Activated T-helper 1 cell treated with anti-CD3 and anti-CD28 coated beads, Interleukin-2, amount 50 U/mL, for 16 hours (primary cell): Measurements from ENCODE around the gene VIPR1.

Experiments
- DNase-seq, 2 donors: peaks; one replicate each; pipeline ENCODE4 v3.0.0-alpha.2; 2020; ENCODE audit warnings: low read depth in 1 of 2, low spot score in 1 of 2

VIPR1 gene, protein sequence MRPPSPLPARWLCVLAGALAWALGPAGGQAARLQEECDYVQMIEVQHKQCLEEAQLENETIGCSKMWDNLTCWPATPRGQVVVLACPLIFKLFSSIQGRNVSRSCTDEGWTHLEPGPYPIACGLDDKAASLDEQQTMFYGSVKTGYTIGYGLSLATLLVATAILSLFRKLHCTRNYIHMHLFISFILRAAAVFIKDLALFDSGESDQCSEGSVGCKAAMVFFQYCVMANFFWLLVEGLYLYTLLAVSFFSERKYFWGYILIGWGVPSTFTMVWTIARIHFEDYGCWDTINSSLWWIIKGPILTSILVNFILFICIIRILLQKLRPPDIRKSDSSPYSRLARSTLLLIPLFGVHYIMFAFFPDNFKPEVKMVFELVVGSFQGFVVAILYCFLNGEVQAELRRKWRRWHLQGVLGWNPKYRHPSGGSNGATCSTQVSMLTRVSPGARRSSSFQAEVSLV

DNA sequence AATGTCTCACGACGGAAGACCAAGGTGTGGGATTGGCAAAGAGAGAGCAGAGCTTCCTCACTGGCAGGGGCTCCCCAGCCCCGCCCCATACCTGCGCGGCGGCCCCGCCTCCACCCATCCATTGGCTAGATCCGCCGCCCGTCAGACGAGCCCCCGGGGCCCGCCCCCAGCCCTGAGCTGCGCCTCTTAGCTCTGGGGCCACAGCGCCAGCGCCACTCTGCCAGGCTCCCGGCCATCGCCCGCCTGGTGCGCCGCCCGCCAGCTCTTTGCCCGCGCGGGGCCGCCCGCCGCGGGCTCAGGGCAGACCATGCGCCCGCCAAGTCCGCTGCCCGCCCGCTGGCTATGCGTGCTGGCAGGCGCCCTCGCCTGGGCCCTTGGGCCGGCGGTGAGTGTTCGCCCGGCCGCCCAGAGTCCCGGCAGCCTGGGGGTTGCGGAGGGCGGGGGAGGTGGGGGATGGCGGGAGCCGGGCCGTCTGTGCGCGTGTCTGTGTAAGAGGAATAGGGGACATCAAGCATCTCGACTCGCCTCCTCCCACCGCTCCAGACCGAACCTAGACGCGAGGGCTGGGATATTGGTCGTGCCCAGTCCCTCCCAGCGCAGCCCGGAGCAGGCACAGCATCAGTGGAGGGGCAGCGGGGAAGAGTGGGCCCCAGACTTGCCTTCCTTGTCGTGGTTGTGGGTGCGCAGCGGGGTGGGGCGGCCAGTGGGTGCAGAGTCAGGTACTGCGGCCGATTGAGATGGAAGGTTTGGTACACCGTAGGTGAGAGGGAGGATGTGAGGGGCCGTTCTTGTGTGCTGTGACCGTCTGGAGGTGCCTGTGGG is at the start of gene VIPR1:
Gene VIPR1, plus strand, starts transcription at position 215 of the 822 bp plus-strand sequence. Its CDS starts 93 bp downstream, at position 308.
- DNase-seq: peak; percentile 89 to 91

DNA sequence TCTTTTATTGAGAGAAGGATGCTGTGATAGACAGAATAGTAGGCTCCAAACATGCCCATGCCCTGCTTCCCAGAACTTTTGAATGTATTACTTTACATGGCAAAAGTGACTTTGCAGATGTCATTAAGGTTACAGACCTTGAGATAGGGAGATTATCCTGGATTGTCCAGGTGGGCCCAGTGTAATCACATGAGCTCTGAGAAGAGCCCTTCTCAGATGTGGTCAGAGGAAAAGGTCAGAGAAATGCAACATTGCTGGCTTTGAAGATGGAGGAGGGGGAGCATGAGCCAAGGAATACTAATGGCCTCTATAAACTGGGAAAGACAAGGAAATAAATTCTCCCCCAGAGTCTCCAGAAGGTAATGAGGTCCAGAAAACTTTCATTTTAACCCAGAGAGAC is 46.2 kb upstream of the VIPR1 start:
- DNase-seq: no peak

DNA sequence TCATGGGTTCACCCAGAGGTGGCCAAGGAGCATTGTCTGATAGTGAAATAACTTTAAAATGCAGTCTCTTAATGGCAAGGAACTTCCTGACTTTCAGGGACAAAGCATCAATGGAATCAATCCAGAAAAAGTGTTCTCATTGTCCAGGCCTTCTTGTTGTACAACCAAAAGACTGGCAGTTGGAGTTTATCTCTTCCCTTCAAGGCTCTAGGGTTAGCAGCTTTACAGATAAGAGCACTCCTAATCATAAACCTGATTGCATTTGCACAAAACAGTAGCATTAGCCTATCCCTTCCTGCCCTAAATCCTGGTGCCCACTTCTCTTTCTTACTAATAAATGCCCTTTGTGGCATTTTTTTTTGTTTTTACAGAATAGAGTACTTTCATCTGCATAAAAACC is 43.3 kb upstream of the VIPR1 start:
- no peak for DNase-seq

DNA sequence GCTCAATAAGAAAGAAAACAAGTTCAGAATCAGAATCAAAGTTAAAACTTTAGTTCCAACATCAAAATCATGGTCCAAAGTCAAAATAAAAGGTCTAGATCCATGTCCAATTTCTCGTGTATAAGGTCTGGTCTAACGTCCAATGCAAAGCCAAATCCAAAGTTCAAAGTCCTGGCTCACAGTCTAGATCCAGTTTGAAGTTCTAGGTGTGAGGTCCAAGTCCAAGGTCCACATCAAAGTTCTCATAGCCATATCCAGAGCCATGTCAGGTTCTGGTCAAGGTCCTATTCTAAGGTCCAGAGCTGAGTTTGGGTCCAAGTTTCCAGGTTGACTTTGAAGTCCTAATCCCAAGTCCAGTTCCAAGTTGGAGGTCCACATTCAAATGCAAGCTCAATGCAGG is 40.7 kb upstream of the VIPR1 start:
- no peak for DNase-seq

DNA sequence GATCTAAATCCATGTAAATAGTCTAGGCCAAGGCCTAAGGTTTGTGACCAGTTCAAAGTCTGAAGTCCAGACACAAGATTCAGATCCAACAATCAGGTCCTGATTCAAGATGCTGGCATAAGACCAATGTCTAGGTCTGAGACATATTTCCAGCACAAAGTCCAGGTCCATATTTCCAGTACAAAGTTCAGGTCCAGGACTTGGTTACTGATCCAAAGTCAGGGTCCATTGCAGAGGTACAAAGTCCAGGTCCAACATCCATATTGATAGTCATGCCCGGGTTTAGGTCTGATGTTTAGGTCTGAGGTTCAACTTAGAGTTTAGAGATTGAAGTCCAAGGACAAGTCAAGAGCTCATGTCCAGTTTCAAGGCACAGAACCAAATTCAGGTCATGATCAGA is 39.4 kb upstream of the VIPR1 start:
- DNase-seq: no peak

DNA sequence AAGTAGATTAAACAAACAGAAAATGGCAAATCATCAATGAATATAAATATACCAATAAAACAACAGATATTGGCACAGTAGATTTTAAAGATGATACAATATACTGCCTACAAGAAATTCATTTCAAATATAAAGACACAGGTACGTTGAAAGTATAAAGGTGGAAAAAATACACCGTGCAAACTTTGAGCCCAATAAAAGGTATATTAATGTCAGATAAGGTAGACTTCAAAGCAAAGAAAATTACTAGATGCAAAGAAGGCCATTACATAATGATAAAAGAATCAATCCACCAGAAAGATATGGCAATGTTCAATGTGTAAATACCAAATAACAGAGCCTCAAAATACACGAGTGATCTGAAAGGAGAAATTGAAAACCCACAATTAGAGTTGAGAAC is 34.3 kb upstream of the VIPR1 start:
- no peak for DNase-seq

DNA sequence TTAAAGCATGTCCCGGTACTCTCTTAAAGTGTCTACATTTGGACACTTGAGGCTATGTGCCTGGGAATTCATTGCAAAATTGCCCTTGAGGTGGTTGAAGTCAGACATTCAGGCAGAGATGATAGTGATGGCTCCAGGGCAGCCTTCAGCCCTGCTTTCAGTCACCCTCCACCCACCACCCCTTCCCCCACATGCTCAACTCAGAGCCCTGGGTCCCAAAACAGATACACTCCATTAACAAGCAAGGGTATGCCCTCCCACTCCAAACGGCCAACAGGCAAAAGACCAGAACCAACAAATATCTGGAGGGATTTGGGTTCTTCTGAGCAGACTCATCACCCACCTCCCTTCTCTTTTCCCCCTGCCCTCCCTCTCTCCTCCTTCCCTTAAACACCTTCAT is 29.9 kb upstream of the VIPR1 start:
- no peak for DNase-seq

DNA sequence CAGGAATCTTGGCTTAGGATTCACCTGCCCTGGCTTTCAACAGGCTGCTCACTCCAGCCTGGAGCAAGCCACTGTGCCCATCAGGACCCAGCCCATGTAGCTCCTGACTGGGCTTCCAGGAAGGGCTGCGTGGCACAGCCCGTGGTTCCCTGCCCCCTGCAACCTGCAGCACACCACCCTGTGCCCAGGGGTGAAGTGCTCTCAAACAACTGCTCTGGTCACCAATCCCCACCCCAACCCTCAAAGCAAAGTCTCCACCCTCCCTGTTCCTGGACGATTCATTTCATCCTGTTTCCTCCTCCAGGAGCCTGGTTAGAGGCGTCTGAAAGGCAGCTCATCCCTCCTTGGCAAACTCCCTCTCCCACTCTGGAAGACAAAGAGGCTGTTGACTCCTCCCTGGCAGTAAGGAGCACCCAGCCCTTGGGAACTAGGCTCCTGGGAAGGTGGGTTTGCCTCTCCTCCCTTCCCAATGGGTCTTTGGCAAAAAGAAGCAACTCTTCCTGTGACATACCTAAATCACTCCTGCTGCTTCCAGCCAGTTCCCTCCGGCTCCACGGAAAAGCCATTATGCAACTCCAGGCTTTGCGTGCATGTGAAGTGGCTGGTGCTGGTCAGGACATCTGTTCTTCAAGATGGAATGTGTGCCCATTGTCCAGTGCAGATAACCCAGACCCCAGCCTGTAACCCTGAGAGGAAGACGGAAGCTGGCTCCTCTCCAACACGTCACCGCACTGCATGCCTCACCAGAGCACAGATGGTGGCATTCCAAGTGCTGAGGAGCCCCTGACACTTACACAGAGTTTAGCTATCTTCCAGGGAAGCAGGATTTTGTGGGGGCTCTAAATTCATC is 29.1 kb upstream of the VIPR1 start:
- DNase-seq: no peak

DNA sequence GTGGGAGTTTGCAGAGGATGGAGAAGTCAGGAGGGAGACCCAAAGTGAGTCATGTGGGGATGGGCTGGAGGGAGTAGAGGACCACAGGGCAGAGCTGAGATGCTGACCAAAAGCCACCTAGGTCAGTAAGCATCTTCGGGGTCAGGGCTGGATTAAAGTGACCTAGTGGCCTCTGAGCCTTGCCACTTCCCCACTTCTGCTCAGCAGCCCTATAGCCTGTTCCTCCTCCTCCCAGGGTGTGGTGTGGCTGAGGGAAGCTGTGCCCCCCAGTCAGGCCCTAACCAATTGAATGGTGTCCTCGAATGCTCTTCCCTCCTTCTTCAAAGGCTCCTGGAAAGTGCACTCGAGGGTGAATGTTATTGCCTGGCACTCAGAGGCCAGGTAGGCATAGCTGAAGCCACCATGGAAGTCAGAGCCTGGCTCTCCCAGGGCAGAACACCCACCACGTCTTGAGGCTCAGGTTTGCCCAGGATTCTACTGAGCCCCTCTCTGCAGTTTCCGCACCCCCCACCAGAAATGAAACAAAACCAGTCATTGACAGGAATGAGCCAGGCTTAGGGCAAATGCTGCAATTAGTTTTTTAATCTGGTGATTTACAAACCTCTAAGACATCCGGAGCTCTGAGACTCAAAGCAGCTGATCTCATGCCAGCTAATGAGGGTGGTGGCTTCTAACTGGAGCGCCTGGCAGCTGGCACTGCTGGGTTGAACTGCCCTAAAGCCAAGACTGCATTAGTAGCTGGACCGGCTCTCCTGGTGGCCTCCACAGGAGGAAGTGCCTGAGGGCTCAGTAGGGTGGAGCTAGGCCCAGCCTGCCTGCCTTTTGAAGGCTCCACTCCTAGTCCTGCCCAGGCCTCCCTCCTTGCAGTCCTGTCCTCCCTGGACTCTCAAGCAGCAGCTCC is 26.0 kb upstream of the VIPR1 start:
- DNase-seq: no peak

DNA sequence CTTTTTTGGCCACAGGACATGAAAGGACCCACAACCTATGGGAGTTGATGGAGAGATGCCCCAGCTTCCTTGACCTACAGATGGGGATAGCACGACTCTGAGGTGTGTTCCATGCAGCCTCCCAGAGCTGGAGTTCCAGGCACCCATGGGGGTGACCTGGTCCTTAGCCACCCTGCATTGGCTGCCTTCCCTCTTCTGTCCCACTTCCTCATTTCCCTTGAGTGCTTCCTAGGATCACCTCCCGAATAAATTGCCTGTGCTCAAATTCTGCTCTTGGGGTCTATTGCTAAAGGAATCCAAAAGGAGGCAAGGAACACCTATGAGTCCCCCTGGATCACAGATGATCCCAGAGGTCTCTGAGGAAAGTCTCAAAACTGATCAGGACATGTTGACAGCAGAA is 24.7 kb upstream of the VIPR1 start:
- DNase-seq: no peak

DNA sequence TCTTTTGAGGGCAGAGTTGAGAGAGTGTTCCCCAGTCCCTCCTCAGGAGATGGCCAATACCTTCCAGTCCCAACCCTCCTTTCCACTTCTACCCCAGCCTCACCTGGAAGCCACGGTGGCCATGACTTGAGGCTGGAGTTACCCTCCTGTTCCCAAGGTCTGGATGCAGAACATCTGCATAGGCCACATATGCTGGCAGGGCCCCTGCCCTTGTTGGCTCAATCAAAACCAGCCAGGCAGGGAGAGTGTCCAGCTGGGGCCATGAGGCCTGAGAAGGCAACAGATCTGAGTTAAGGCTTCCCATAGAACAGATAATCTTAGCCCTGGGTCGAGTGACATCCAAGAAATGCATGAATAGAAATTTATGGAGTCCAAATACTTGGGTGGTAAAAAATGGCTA is 23.6 kb upstream of the VIPR1 start:
- no peak for DNase-seq

DNA sequence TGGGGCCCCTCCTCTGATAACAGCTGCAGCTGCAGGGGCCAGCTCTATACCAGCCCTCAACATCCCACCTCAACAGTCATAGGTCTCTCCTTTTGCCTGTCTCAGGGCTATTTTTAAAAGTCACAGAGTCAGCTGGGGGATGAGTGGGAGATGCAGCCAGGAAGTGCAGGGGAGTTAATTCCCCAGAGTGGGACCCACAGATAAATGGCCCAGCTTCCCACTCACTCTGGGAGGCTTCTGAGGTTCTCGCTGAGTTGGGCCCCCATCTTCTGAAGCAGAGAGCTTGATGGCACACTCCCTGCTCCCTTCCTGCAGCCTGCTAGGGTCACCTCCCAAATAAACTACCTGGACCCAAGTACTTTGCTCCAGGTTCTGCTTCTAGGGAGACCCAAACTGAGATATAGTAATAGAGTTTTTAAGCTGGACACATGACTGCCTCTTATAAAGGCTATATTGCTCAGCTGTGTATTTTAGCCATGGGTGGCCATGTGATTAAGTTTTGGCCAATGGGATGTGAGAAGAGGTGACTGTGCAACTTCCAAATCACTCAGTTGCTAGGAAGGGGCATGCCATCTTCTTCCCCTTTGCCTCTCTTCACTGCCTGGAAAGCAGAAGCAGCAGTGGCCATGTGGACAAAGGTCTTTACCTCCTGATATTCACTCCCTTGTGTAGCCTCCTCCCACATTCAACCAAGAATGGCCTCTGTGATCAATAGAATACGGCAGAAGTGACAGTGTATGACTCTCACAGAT is 15.5 kb upstream of the VIPR1 start:
- no peak for DNase-seq

DNA sequence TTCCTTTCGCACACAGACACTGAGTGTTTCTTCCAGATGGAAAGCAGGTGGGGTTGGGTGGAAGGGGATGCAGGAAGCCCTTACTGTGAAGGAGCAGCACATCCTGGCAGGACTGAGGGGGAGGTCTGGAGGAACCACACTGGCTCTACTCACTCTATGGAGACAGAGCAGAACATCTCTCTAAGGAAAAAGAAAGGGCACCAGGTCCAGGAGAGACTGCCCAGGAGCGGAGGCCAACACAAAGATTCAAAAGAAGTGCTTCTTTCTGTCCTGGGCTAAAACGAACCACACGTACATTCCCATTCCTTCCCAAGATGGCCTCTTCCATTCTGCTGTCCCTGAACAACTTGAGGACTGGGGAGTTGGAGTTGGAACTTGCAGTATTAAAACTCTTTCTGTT is 13.8 kb upstream of the VIPR1 start:
- DNase-seq: no peak

DNA sequence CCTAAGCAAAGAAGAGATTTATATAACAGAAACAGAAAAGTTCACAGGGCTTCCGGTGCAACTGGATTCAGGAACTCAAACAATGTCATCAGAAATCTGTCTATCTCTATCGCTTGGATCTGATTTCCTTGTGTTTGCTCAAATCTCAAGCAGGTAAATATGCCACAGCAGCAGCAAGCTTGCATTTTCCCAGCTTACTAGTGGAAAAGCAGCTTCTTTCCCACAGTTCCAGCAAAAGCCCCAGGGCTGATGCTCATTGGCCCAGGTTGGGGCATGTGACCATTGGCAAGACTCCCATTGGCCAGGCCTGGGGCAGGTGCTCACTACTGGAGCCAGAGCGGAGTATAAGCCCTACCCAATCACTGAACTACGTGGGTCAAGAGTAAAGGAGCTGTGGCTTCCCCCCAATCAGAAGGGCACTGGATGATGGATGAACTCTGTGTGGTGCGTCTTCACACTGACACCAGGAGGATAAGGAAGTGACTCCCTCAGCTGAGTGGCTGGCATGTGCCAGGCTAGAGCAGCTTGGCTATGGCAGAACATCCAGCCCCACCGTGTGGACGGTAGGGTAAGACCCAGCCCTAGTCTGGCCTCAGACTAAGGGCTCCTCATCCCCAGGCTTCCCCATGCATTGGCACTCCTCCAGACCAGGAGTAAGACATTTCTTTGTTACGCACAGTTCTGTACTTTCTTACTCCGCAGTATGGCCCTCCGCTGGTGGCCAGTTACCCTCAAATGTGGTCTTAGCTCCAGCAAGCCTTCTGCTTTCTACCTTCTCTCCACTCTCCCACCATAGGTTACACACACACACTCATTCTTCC is 13.1 kb upstream of the VIPR1 start:
- DNase-seq: no peak

DNA sequence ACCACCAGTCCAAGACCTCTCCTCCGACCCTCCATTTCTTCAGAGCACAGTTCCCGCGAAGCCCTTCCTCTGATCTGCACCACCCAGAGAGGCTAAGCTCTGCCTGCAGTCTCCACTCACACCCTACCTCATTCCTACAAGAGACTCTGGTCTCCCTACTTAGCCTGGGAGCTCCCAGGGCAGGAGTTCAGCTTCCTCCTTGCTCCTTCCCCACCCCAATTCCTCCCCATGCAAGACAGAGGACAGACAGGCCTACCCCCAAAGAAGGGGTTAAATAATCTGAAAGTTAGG is 12.6 kb upstream of the VIPR1 start:
- no peak for DNase-seq

DNA sequence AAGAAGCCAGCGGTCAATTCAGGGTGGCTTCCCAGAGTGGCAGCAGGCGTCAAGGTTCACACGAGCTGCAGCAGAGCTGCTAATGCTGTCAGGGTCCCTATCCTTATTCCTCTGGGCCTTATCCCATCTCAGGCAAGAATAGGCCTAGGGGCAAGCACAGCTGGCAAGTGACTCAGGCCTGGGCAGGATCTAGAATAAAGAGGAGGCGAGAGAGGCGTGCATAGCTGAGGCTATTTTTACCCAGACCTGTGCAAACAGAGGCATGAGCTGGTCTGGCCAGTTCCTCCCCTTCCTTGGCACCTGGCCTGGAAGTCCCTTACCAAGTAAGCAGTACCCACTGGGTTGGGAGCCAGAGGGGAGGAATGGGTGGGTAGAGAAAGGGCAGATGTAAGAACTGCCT is 12.2 kb upstream of the VIPR1 start:
- no peak for DNase-seq

DNA sequence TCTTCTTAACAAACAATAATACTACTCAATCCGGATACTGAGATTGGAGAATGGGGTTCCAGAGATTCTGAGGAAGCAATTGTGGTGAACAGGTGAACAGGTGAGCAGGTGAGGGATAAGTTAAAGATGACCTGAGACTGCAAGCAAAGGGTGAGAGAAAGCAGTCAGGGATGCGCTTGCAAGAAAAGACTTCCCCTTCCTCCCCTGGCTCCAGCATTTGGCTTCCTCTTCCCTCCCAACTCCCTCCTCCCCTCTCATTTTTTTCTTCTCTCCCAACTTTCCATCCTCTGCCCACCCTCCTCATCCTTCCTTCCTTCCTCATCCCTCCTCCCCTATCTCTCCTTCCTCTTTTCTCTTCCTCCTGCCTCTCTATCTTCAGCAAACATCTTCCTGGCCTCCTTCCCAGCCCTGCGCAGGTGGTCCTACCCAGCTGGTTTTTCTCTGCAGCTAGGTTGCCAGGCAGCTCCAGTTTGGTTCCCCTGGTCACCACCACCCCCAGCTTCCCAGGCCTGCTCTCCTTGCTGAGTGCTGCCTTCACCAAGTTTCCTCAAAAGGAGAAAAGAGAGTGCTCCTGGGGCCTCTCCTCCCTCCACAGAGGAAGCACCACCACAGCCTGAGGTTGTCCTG is 10.4 kb upstream of the VIPR1 start:
- no peak for DNase-seq

DNA sequence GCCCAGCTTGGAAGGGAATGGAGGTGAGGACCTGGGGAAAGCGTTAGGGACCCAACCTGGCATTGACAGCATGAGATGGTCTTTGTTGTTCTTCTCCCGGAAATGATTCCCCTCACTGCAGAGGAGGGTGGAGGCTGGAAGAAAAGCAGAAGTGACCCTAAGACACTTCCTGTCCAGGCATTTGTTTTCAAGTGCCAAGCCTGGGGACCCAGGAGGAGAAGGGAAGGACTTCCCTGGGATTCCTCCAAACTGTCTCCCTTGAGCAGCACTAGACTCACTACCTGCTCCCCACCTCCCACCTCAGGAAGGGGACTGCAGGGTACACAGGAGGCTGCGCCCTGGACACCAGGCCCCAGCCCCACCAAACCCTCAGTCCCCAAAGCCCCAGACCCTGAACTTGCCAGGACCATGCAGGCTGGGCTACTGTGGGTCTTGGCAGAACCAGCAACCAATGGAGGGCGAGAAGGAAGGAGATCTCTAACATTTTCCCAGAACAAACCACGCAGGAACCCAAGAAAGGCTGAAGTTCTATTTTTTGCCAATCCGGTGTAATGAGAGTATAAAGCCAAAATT is 9.8 kb upstream of the VIPR1 start:
- DNase-seq: no peak
